GM19468 (cell line): ENCODE measurements around the gene SLC23A2.

Experiments
- ATAC-seq: cut with Tn5 transposase; IDR thresholded peaks from one replicate; pipeline ENCODE4 v1.9.1; 2021; ENCODE audit warnings: mild to moderate bottlenecking, moderate library complexity, moderate number of reproducible peaks; ENCODE audit not compliant: unreplicated experiment; ENCODE audit errors: extremely low read depth

Gene SLC23A2

GRCh38 chr20:4805663-4806449 is 195.5 kb downstream of the SLC23A2 start:
- no peak for ATAC-seq

- no peak for ATAC-seq
Measured at GRCh38 chr20:4802527-4802926, 198.8 kb downstream of the SLC23A2 start.
